ENCODE measurements around the gene HIPK2. TPM values are rescaled to one million over a fixed set of nuclear protein-coding genes. Genes with fewer than 3 reads are reported as not detected.

HIPK2 gene
- total and polyA plus RNA-seq, 2 of the 4 experiments (the other 2 are of a cell fraction) = 22.0 to 27.1 TPM

- Histone ChIP-seq H2AK5ac (ENCODE audit: low read depth, low read length) (peak overlapping the region; percentile 56), H3K4me2 (ENCODE audit: low read depth, low read length) (no peak overlapping the region), H3K9ac (ENCODE audit: low read depth, low read length) (no peak overlapping the region), H3K9me1 (ENCODE audit: insufficient read depth, low read length) (peaks cover 71% of the 10 kb centered on the region), H2BK5ac (ENCODE audit: low read depth, low read length, poor library complexity, severe bottlenecking) (peak overlapping the region; percentile 74), H4K20me1 (ENCODE audit: insufficient read depth, low read length) (peaks cover 98% of the 10 kb centered on the region), H2AFZ (replicated peaks; ENCODE audit: low read length, poor library complexity) (no peak overlapping the region), H2BK120ac (ENCODE audit: low read depth, low read length) (no peak overlapping the region), H3K56ac (ENCODE audit: extremely low read depth, insufficient read depth, low read length) (no peak overlapping the region), H3K4me1 (ENCODE audit: control insufficient read depth, insufficient read depth, low read length) (peaks cover 30% of the 10 kb centered on the region), H4K8ac (ENCODE audit: low read depth in 2 of 2, low read length in 2 of 2) (no peak overlapping the region; a peak in 1 of 4 replicates), H3K14ac (replicated peaks; ENCODE audit: low read depth, low read length) (0 out of 2 replicates have a peak overlapping the region, but pooled peaks have one; percentile 46), H2BK20ac (ENCODE audit: low read depth, low read length) (no peak overlapping the region), H3K18ac (ENCODE audit: low read depth, low read length) (no peak overlapping the region; the same call in 1 of the 2 replicates), H2AK9ac (replicated peaks; ENCODE audit: low read depth, low read length, poor library complexity) (peak overlapping the region; percentile 44), H3K79me1 (ENCODE audit: low read depth in 1 of 2, low read length in 2 of 2) (peaks cover 74 to 99% of the 10 kb centered on the region in 2 experiments), H3K9me3 (ENCODE audit: control insufficient read depth, insufficient read depth, low read length) (no peaks in the 10 kb centered on the region), H3K4me3 (ENCODE audit: insufficient read depth, low read depth, low read length) (no peak overlapping the region), H3K36me3 (ENCODE audit: control insufficient read depth, insufficient read depth, low read length) (peaks cover 73% of the 10 kb centered on the region), H4K5ac (ENCODE audit: low read depth, low read length) (no peak overlapping the region), H3K23ac (ENCODE audit: low read depth, low read length) (peak overlapping the region; percentile 54; the same call in 1 of the 2 replicates), H3K4ac (ENCODE audit: low read depth, low read length) (no peak overlapping the region), H3K27ac (ENCODE audit: insufficient read depth, low read length) (no peak overlapping the region), H3K27me3 (ENCODE audit: control insufficient read depth, insufficient read depth, low read length) (no peaks in the 10 kb centered on the region), H2BK15ac (ENCODE audit: low read depth, low read length) (no peak overlapping the region), H4K91ac (ENCODE audit: insufficient read depth, low read depth, low read length) (no peak overlapping the region)
- ATAC-seq (ENCODE audit: low read depth) (no peak), DNase-seq (no peak)
- ChIA-PET CTCF (interaction anchor here (1.6 kb wide), 1 partner anchor 67 kb away, joined by 3 read pairs; no protein-coding TSS in a partner anchor), POLR2A (ENCODE audit: unreplicated experiment) (no interaction called here)
- WGBS, 2 experiments (ENCODE audit: extremely low coverage in 2 of 2, insufficient read length in 1 of 2) = no CpG with 5 or more reads among the region's 8 CpGs
- intact Hi-C loops (cut with micrococcal nuclease) (no loop called here), dilution Hi-C loops (cut with HindIII; ENCODE audit: low sequenced_read_pairs, unreplicated experiment) (no loop called here), in situ Hi-C loops (cut with MboI; ENCODE audit: low sequenced_read_pairs) (no loop called here)
- no TSS peak for BruUV-seq (replicated peaks)
- TF ChIP-seq NFE2L2 (IDR thresholded peaks at IDR 0.05; ENCODE audit: low read depth, low read length) = no peak
- TF ChIP-seq MAFK (IDR thresholded peaks at IDR 0.05; ENCODE audit: low read depth, low read length) = no peak
- TF ChIP-seq RCOR1 (IDR thresholded peaks at IDR 0.05; ENCODE audit: insufficient replicate concordance, low read length) = no peak
- no peak for TF ChIP-seq MXI1 (IDR thresholded peaks at IDR 0.05; ENCODE audit: borderline replicate concordance, low read depth, low read length)
- TF ChIP-seq USF2 (IDR thresholded peaks at IDR 0.05; ENCODE audit: low read depth, low read length) = no peak
- TF ChIP-seq RFX5 (IDR thresholded peaks at IDR 0.05; ENCODE audit: low read depth, low read length) = no peak
These were observed 73.4 kb downstream of the HIPK2 start for GRCh38 chr7:139704308-139704879.

All from IMR-90 (cell line).